ENCODE data around the gene CYP27C1.

CYP27C1 gene

DNA sequence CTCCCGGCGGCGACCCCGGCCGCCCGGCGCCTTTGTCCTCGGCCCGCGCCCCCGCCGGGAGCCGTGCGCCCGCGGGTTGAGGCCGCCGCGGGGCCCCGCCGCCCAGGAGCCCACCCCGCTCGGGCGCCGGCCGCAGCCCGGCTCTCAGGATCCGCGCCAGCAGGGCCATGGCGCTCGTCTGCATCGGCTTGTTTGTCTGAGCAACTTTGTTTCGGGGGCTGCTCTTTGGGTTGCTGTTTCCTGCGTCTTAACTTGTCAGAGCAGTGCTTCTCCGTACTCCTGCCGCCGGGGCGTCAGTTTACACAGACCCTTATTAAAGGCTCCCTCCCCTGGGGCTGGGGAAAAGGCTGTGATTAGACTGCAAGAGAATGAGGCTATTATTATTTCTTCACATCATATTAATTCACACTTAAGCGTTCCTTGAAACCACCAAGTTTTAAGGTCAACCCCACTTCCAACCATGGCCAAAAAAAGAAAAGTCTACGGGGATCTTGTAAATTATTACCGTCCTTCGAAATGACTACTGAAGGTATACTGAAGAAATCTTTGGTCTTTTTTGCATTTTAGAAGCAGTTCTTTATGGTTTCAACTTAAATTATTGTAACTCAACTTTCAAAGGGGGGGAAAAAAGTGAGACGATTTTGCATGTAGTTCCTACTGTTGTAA is at the start of gene CYP27C1:
Gene CYP27C1 (minus strand): TSS at position 198 of the 666 bp plus-strand sequence. CDS start 29 bp downstream, at position 169.
- DNase-seq (ENCODE audit: low read depth) = no peak
- H3K4me3 ChIP-seq (ENCODE audit: low read depth, low read length) = no peak within 1 kb of the TSS
- no peak for TF ChIP-seq CTCF (IDR thresholded peaks at IDR 0.05; ENCODE audit: low read depth, low read length, missing control alignments)

- DNase-seq (ENCODE audit: low read depth) = no peak
- TF ChIP-seq CTCF (IDR thresholded peaks at IDR 0.05; ENCODE audit: low read depth, low read length, missing control alignments) = no peak
Measured at GRCh38 chr2:127261804-127262406, 41.8 kb upstream of the CYP27C1 start.

DNA sequence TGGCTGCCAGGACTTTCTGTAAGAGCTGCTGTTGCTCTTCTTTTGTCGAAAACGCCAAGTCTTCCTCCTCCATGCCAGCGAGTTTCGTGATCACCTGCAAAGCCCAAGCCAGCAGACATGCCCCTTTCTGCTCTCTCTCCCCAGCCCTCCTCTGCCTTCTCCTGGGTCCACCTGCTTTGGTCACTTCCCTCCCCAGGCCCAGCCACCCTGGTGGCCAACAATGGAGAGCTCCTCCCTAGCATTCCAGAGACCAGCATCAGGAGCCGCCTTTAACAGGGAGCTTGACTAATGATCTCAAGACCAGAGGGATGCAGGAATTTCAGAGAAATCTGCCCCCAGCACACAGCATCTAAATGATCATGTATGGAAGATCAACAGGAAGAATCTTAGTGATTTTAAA is 39.3 kb upstream of the CYP27C1 start:
- no peak for DNase-seq (ENCODE audit: low read depth)
- no peak for TF ChIP-seq CTCF (IDR thresholded peaks at IDR 0.05; ENCODE audit: low read depth, low read length, missing control alignments)
- H3K4me3 ChIP-seq (ENCODE audit: low read depth, low read length) = no peak overlapping the region

More at GRCh38 chr2:127261804-127262406, 41.8 kb upstream of the CYP27C1 start:
- no peak overlapping the region for H3K4me3 ChIP-seq (ENCODE audit: low read depth, low read length)

GRCh38 chr2:127256866-127257265 is 36.8 kb upstream of the CYP27C1 start:
- no peak for DNase-seq (ENCODE audit: low read depth)

DNA sequence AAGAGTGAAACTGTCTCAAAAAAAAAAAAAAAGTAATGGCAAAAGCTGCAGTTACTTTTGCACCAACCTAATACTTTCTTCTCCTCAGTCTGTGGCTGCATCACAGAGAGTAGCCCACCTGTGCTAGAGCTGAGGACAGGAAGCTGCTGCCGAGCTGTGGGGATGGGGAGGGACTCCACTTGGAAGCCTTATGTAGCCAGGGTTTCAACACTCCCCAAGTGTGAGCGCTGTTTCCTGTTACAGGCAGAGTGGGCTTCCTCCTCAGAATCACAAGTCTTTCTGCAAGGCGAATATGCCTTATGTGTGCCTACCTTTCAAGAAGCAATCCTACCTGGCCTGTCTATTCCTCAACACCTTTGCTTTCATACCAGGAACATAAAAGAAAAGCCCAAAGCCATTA is 36.3 kb upstream of the CYP27C1 start:
- H3K4me3 ChIP-seq (ENCODE audit: low read depth, low read length) = no peak overlapping the region
- no peak for DNase-seq (ENCODE audit: low read depth)
- TF ChIP-seq CTCF (IDR thresholded peaks at IDR 0.05; ENCODE audit: low read depth, low read length, missing control alignments) = no peak

More at GRCh38 chr2:127256866-127257265, 36.8 kb upstream of the CYP27C1 start:
- no peak for TF ChIP-seq CTCF (IDR thresholded peaks at IDR 0.05; ENCODE audit: low read depth, low read length, missing control alignments)
- H3K4me3 ChIP-seq (ENCODE audit: low read depth, low read length) = no peak overlapping the region

DNA sequence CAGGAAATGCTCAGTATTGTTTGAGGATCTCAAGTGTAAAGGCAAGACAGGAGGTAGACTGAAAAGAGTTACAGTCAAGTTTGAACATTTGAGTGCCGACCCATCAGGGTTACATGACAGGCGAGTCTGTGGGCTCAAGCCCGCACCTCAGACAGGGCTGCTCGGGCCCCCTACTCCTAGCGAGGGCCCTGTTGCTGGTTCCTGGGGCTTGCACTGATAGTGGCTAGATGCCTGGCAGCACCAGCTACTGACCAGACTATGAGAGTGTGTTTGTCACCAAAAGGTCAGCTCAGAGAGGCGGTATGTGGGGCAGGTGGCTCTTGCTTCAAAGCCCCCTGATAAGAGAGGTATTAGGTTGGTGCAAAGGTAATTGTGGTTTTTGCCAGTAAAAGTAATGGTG is 35.6 kb upstream of the CYP27C1 start:
- no peak overlapping the region for H3K4me3 ChIP-seq (ENCODE audit: low read depth, low read length)
- no peak for TF ChIP-seq CTCF (IDR thresholded peaks at IDR 0.05; ENCODE audit: low read depth, low read length, missing control alignments)
- DNase-seq (ENCODE audit: low read depth) = no peak

GRCh38 chr2:127255146-127255545 is 35.0 kb upstream of the CYP27C1 start:
- no peak for TF ChIP-seq CTCF (IDR thresholded peaks at IDR 0.05; ENCODE audit: low read depth, low read length, missing control alignments)
- DNase-seq (ENCODE audit: low read depth) = no peak
- no peak overlapping the region for H3K4me3 ChIP-seq (ENCODE audit: low read depth, low read length)
